Fibroblast of skin of left quadriceps (primary cell): ENCODE results near the gene C10orf71.

Experiments used
- DNase-seq, 2 experiments: peaks; one replicate each; pipeline ENCODE4 v3.0.0-alpha.2; 2013; ENCODE audit warnings: low read depth in 2 of 2

The C10orf71 gene

DNA sequence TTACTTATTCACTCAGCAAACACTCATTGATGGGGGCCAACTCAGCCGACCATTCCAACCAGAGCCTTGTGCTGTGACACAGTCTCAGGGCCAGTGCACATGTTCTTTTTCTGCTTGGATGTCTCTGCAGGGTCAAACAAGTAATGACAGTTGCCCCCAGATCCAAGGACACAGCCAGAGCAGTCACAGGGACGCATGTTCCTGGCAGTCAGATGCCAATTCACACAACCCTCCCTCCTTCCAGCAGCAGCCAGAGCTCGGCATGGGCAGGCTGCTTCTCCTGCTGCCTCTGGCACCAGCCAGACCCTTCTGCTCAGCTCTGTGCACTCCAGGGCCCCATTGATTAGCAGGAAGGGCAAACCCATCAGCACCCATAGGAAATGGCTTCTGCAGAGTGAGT is 76.6 kb downstream of the C10orf71 start:
- DNase-seq: no peak
